SK-N-SH treated with all-trans-retinoic acid at 6 μM for 48 hours (cell line): Measurements from ENCODE around the gene ZNF33A.

ENCODE experiments used
- ATAC-seq: fragments of 200-7000 bp; cut with Tn5 transposase; 3 replicates; pipeline ENCODE4 v1.9.1; 2020; ENCODE audit warnings: mild to moderate bottlenecking, moderate library complexity
- ARNTL ChIP-seq: fragments of 450-650 bp; formaldehyde crosslinking; IDR thresholded peaks from 2 replicates; pipeline ENCODE4 v1.5.0; 2020; ENCODE audit warnings: low read depth, mild to moderate bottlenecking, moderate library complexity, borderline replicate concordance
- BACH2 ChIP-seq: fragments of 250-450 bp; sonication (Bioruptor Pico); IDR thresholded peaks from 2 replicates; pipeline ENCODE4 v1.9.0; 2021; ENCODE audit warnings: mild to moderate bottlenecking, borderline replicate concordance
- CSDC2 ChIP-seq: fragments of 250-450 bp; sonication (Bioruptor Pico); IDR thresholded peaks from 2 replicates; pipeline ENCODE4 v1.5.0; 2020; ENCODE audit warnings: mild to moderate bottlenecking, moderate library complexity
- ESRRG ChIP-seq: fragments of 250-450 bp; sonication (Bioruptor Pico); IDR thresholded peaks from 2 replicates; pipeline ENCODE4 v1.6.1; 2021; ENCODE audit warnings: mild to moderate bottlenecking
- GLIS3 ChIP-seq: fragments of 250-450 bp; sonication (Bioruptor Pico); IDR thresholded peaks from 2 replicates; pipeline ENCODE4 v1.5.0; 2020; ENCODE audit warnings: mild to moderate bottlenecking, moderate library complexity
- ISL1 ChIP-seq: fragments of 250-450 bp; sonication (Bioruptor Pico); IDR thresholded peaks from 2 replicates; pipeline ENCODE4 v2.1.2; 2022; ENCODE audit warnings: mild to moderate bottlenecking, moderate library complexity
- OSR1 ChIP-seq: fragments of 250-450 bp; sonication (Bioruptor Pico); IDR thresholded peaks from 2 replicates; pipeline ENCODE4 v1.8.0; 2022; ENCODE audit warnings: moderate library complexity, mild to moderate bottlenecking, inconsistent platforms
- PATZ1 ChIP-seq: fragments of 250-450 bp; sonication (Bioruptor Pico); IDR thresholded peaks from 2 replicates; pipeline ENCODE4 v1.8.0; 2020; ENCODE audit warnings: mild to moderate bottlenecking, moderate library complexity, borderline replicate concordance
- POU6F1 ChIP-seq: fragments of 250-450 bp; sonication (Bioruptor Pico); IDR thresholded peaks from 2 replicates; pipeline ENCODE4 v1.8.0; 2021; ENCODE audit warnings: low read depth, mild to moderate bottlenecking, moderate library complexity, borderline replicate concordance
- PPARA ChIP-seq: fragments of 250-450 bp; sonication (Bioruptor Pico); IDR thresholded peaks from 2 replicates; pipeline ENCODE4 v1.5.0; 2020; ENCODE audit warnings: mild to moderate bottlenecking, borderline replicate concordance
- RARB ChIP-seq: fragments of 250-450 bp; sonication (Bioruptor Pico); IDR thresholded peaks from 2 replicates; pipeline ENCODE4 v1.8.0; 2021; ENCODE audit warnings: mild to moderate bottlenecking, moderate library complexity
- SNAI2 ChIP-seq: fragments of 250-450 bp; sonication (Bioruptor Pico); IDR thresholded peaks from 2 replicates; pipeline ENCODE4 v1.5.0; 2020; ENCODE audit warnings: mild to moderate bottlenecking, moderate library complexity
- TOX ChIP-seq: fragments of 250-450 bp; sonication (Bioruptor Pico); IDR thresholded peaks from 2 replicates; pipeline ENCODE4 v1.8.0; 2021; ENCODE audit warnings: mild to moderate bottlenecking, moderate library complexity, borderline replicate concordance
- TSHZ2 ChIP-seq: fragments of 250-450 bp; sonication (Bioruptor Pico); IDR thresholded peaks from 2 replicates; pipeline ENCODE4 v1.5.0; 2020; ENCODE audit warnings: mild to moderate bottlenecking, moderate library complexity
- ZC3H10 ChIP-seq: fragments of 250-450 bp; sonication (Bioruptor Pico); IDR thresholded peaks from 2 replicates; pipeline ENCODE4 v1.5.1; 2021; ENCODE audit warnings: mild to moderate bottlenecking, moderate library complexity
- ZFP3 ChIP-seq: fragments of 250-450 bp; sonication (Bioruptor Pico); IDR thresholded peaks from 2 replicates; pipeline ENCODE4 v1.5.0; 2020; ENCODE audit warnings: mild to moderate bottlenecking, moderate library complexity
- ZFP30 ChIP-seq: fragments of 450-650 bp; formaldehyde crosslinking; IDR thresholded peaks from 2 replicates; pipeline ENCODE4 v1.5.0; 2022; ENCODE audit warnings: mild to moderate bottlenecking, moderate library complexity
- ZNF8 ChIP-seq: fragments of 450-650 bp; formaldehyde crosslinking; IDR thresholded peaks from 2 replicates; pipeline ENCODE4 v1.5.0; 2020; ENCODE audit warnings: mild to moderate bottlenecking, moderate library complexity

The ZNF33A gene

GRCh38 chr10:38010119-38010903, at the start of gene ZNF33A:
TSS of gene ZNF33A (plus strand) at chr10:38010675. CDS start at chr10:38012342, 1,667 bp downstream.
- peak; percentile 96 for ATAC-seq
- no peak for TF ChIP-seq ZFP3 (CRISPR knock-in tag)
- no peak for TF ChIP-seq RARB (CRISPR knock-in tag)
- TF ChIP-seq SNAI2 (CRISPR knock-in tag) = no peak
- no peak for TF ChIP-seq ZC3H10 (CRISPR knock-in tag)
- TF ChIP-seq ZFP30 (CRISPR knock-in tag) = no peak

- no peak for TF ChIP-seq TSHZ2 (CRISPR knock-in tag)
- no peak for ATAC-seq
These were observed 45.5 kb upstream of the ZNF33A start for GRCh38 chr10:37965006-37965405.

- no peak for ATAC-seq
- TF ChIP-seq ZFP30 (CRISPR knock-in tag) (no peak), CSDC2 (no peak), BACH2 (no peak), ESRRG (no peak), PATZ1 (no peak), ARNTL (no peak), TSHZ2 (CRISPR knock-in tag) (no peak)
These were observed 38.1 kb upstream of the ZNF33A start for GRCh38 chr10:37972396-37972795.

- TF ChIP-seq ISL1 (CRISPR knock-in tag) (no peak), ZNF8 (CRISPR knock-in tag) (no peak), OSR1 (CRISPR knock-in tag) (no peak), ARNTL (no peak), PPARA (no peak), ZFP30 (CRISPR knock-in tag) (no peak), TSHZ2 (CRISPR knock-in tag) (no peak), POU6F1 (CRISPR knock-in tag) (no peak), BACH2 (no peak), TOX (no peak), GLIS3 (CRISPR knock-in tag) (no peak)
- ATAC-seq = peak; percentile 2; the same call in 1 of the 3 replicates
These were observed 35.0 kb upstream of the ZNF33A start for GRCh38 chr10:37975401-37975991.
